ENCODE results near the gene MACROD2.

Gene MACROD2

GRCh38 chr20:14838663-14839628 is 843.6 kb downstream of the MACROD2 start:
- in situ Hi-C loops (cut with MboI; ENCODE audit: low sequenced_read_pairs): no loop called here
- Histone ChIP-seq H3K36me3 (replicated peaks) (no peaks in the 10 kb centered on the region), H3K4me1 (no peaks in the 10 kb centered on the region), H3K9me3 (no peaks in the 10 kb centered on the region), H3K27me3 (ENCODE audit: low read depth) (no peaks in the 10 kb centered on the region; the same call in none of the 2 replicates), H3K4me3 (no peak overlapping the region)
- no peak for DNase-seq (ENCODE audit: low spot score in 2 of 2)

- H3K4me1 ChIP-seq: no peaks in the 10 kb centered on the region
- H3K4me3 ChIP-seq: no peak overlapping the region
- in situ Hi-C loops (cut with MboI; ENCODE audit: low sequenced_read_pairs): no loop called here
- no peaks in the 10 kb centered on the region for H3K36me3 ChIP-seq (replicated peaks)
- H3K9me3 ChIP-seq: no peaks in the 10 kb centered on the region
- no peak for DNase-seq (ENCODE audit: low spot score in 2 of 2)
- H3K27me3 ChIP-seq (ENCODE audit: low read depth): no peaks in the 10 kb centered on the region
Measured at GRCh38 chr20:14845199-14846160, 850.2 kb downstream of the MACROD2 start.

GRCh38 chr20:14848806-14849205 is 853.5 kb downstream of the MACROD2 start:
- Histone ChIP-seq H3K27me3 (ENCODE audit: low read depth) (no peaks in the 10 kb centered on the region), H3K4me1 (no peaks in the 10 kb centered on the region), H3K4me3 (no peak overlapping the region), H3K36me3 (replicated peaks) (no peaks in the 10 kb centered on the region), H3K9me3 (no peaks in the 10 kb centered on the region)
- in situ Hi-C loops (cut with MboI; ENCODE audit: low sequenced_read_pairs): no loop called here
- no peak for DNase-seq (ENCODE audit: low spot score in 2 of 2)

- no peaks in the 10 kb centered on the region for H3K36me3 ChIP-seq (replicated peaks)
- H3K27me3 ChIP-seq (ENCODE audit: low read depth): no peaks in the 10 kb centered on the region
- H3K4me3 ChIP-seq: no peak overlapping the region
- no peaks in the 10 kb centered on the region for H3K4me1 ChIP-seq
- in situ Hi-C loops (cut with MboI; ENCODE audit: low sequenced_read_pairs): no loop called here
- no peak for DNase-seq (ENCODE audit: low spot score in 2 of 2)
- H3K9me3 ChIP-seq: no peaks in the 10 kb centered on the region
Measured at GRCh38 chr20:14853079-14853478, 857.8 kb downstream of the MACROD2 start.

- no peak for DNase-seq (ENCODE audit: low spot score in 2 of 2)
- Histone ChIP-seq H3K9me3 (no peaks in the 10 kb centered on the region), H3K36me3 (replicated peaks) (no peaks in the 10 kb centered on the region), H3K27me3 (ENCODE audit: low read depth) (no peaks in the 10 kb centered on the region), H3K4me1 (no peaks in the 10 kb centered on the region), H3K4me3 (no peak overlapping the region)
- in situ Hi-C loops (cut with MboI; ENCODE audit: low sequenced_read_pairs): no loop called here
Measured at GRCh38 chr20:14855171-14855570, 859.9 kb downstream of the MACROD2 start.

- Histone ChIP-seq H3K27me3 (ENCODE audit: low read depth) (no peaks in the 10 kb centered on the region), H3K36me3 (replicated peaks) (no peaks in the 10 kb centered on the region), H3K9me3 (no peaks in the 10 kb centered on the region), H3K4me1 (no peaks in the 10 kb centered on the region), H3K4me3 (no peak overlapping the region)
- in situ Hi-C loops (cut with MboI; ENCODE audit: low sequenced_read_pairs): no loop called here
- DNase-seq (ENCODE audit: low spot score in 2 of 2): no peak
Measured at GRCh38 chr20:14859627-14860026, 864.3 kb downstream of the MACROD2 start.

GRCh38 chr20:14860410-14860814 is 865.1 kb downstream of the MACROD2 start:
- no peaks in the 10 kb centered on the region for H3K4me1 ChIP-seq
- H3K36me3 ChIP-seq (replicated peaks): no peaks in the 10 kb centered on the region
- DNase-seq (ENCODE audit: low spot score in 2 of 2): no peak
- no peaks in the 10 kb centered on the region for H3K27me3 ChIP-seq (ENCODE audit: low read depth)
- no peaks in the 10 kb centered on the region for H3K9me3 ChIP-seq
- in situ Hi-C loops (cut with MboI; ENCODE audit: low sequenced_read_pairs): no loop called here
- no peak overlapping the region for H3K4me3 ChIP-seq

GRCh38 chr20:14861028-14861699 is 865.8 kb downstream of the MACROD2 start:
- in situ Hi-C loops (cut with MboI; ENCODE audit: low sequenced_read_pairs): no loop called here
- DNase-seq (ENCODE audit: low spot score in 2 of 2): no peak
- Histone ChIP-seq H3K27me3 (ENCODE audit: low read depth) (no peaks in the 10 kb centered on the region), H3K4me1 (no peaks in the 10 kb centered on the region), H3K4me3 (no peak overlapping the region), H3K9me3 (no peaks in the 10 kb centered on the region), H3K36me3 (replicated peaks) (no peaks in the 10 kb centered on the region)

GRCh38 chr20:14865169-14865568 is 869.9 kb downstream of the MACROD2 start:
- Histone ChIP-seq H3K27me3 (ENCODE audit: low read depth) (no peaks in the 10 kb centered on the region), H3K9me3 (no peaks in the 10 kb centered on the region), H3K36me3 (replicated peaks) (no peaks in the 10 kb centered on the region), H3K4me1 (no peaks in the 10 kb centered on the region), H3K4me3 (no peak overlapping the region)
- in situ Hi-C loops (cut with MboI; ENCODE audit: low sequenced_read_pairs): no loop called here
- no peak for DNase-seq (ENCODE audit: low spot score in 2 of 2)

GRCh38 chr20:14865731-14866130 is 870.4 kb downstream of the MACROD2 start:
- in situ Hi-C loops (cut with MboI; ENCODE audit: low sequenced_read_pairs): no loop called here
- Histone ChIP-seq H3K9me3 (no peaks in the 10 kb centered on the region), H3K4me1 (no peaks in the 10 kb centered on the region), H3K27me3 (ENCODE audit: low read depth) (no peaks in the 10 kb centered on the region), H3K4me3 (no peak overlapping the region), H3K36me3 (replicated peaks) (no peaks in the 10 kb centered on the region)
- no peak for DNase-seq (ENCODE audit: low spot score in 2 of 2)

- Histone ChIP-seq H3K27me3 (ENCODE audit: low read depth) (no peaks in the 10 kb centered on the region), H3K9me3 (no peaks in the 10 kb centered on the region), H3K4me1 (no peaks in the 10 kb centered on the region), H3K4me3 (no peak overlapping the region), H3K36me3 (replicated peaks) (no peaks in the 10 kb centered on the region)
- DNase-seq (ENCODE audit: low spot score in 2 of 2): no peak
- in situ Hi-C loops (cut with MboI; ENCODE audit: low sequenced_read_pairs): no loop called here
Measured at GRCh38 chr20:14866841-14867514, 871.7 kb downstream of the MACROD2 start.

GRCh38 chr20:14877301-14878028 is 882.1 kb downstream of the MACROD2 start:
- Histone ChIP-seq H3K27me3 (ENCODE audit: low read depth) (no peaks in the 10 kb centered on the region), H3K9me3 (no peaks in the 10 kb centered on the region), H3K36me3 (replicated peaks) (no peaks in the 10 kb centered on the region), H3K4me3 (no peak overlapping the region), H3K4me1 (no peaks in the 10 kb centered on the region)
- DNase-seq (ENCODE audit: low spot score in 2 of 2): no peak
- in situ Hi-C loops (cut with MboI; ENCODE audit: low sequenced_read_pairs): no loop called here

- DNase-seq (ENCODE audit: low spot score in 2 of 2): no peak
- Histone ChIP-seq H3K27me3 (ENCODE audit: low read depth) (no peaks in the 10 kb centered on the region), H3K36me3 (replicated peaks) (no peaks in the 10 kb centered on the region), H3K9me3 (no peaks in the 10 kb centered on the region), H3K4me1 (no peaks in the 10 kb centered on the region), H3K4me3 (no peak overlapping the region)
- in situ Hi-C loops (cut with MboI; ENCODE audit: low sequenced_read_pairs): no loop called here
Measured at GRCh38 chr20:14878676-14879019, 883.3 kb downstream of the MACROD2 start.

Data from HAP-1 (cell line).